MM.1S (cell line): Measurements from ENCODE around the gene ENTPD2.

Source experiments
- CTCF ChIP-seq: fragments of 300-600 bp; sonication (generic); IDR thresholded peaks from 2 replicates; pipeline ENCODE4 v1.5.1; 2016; ENCODE audit warnings: antibody characterized with exemption, low read length, mixed read lengths
- EZH2 ChIP-seq: fragments of 300-600 bp; sonication (generic); optimal IDR thresholded peaks from 2 replicates; pipeline ENCODE3; 2017; ENCODE audit warnings: low read depth, mild to moderate bottlenecking, antibody characterized with exemption, low read length, mixed read lengths

- TF ChIP-seq CTCF (no peak), EZH2 (no peak)
Measured at GRCh38 chr9:137021979-137022661, 31.7 kb downstream of the ENTPD2 start.
